Ovary (tissue), 9 donors: ENCODE data around the gene CFAP100. TPM values are rescaled to one million over a fixed set of nuclear protein-coding genes. Genes with fewer than 3 reads are reported as not detected.

Experiments
- DNase-seq, 5 donors: peaks; one replicate each; pipeline ENCODE4 v3.0.0-alpha.2; 2019 to 2020
- H3K27ac ChIP-seq, 2 donors: fragments of 200-600 bp; one replicate each; pipeline versions ENCODE4 v1.5.1 to v1.8.0; 2019 to 2022
- H3K27me3 ChIP-seq: fragments of 200-600 bp; one replicate; pipeline ENCODE4 v1.8.0; 2022
- H3K36me3 ChIP-seq: fragments of 200-600 bp; sonication (generic); one replicate; pipeline ENCODE4 v1.5.1; 2019
- H3K4me1 ChIP-seq: one replicate; pipeline ENCODE4 v1.8.1; 2013; ENCODE audit warnings: mild to moderate bottlenecking, moderate library complexity; ENCODE audit not compliant: insufficient read depth
- H3K4me3 ChIP-seq: fragments of 200-600 bp; sonication (generic); one replicate; pipeline ENCODE4 v1.5.1; 2017
- H3K9me3 ChIP-seq, 2 donors: fragments of 200-600 bp in 1 of 2; sonication (generic) in 1 of 2; one replicate each; pipeline versions ENCODE4 v1.5.1 to v1.8.1; 2013 to 2019; ENCODE audit warnings: mild to moderate bottlenecking in 1 of 2, moderate library complexity in 1 of 2
- CTCF ChIP-seq, 3 donors: fragments of 450-650 bp in 2 of 3; fragments of 200-600 bp in 1 of 3; IDR thresholded peaks; one replicate each; pipeline versions ENCODE4 v1.5.1 to v1.8.0; 2016 to 2022; ENCODE audit warnings: antibody characterized with exemption in 3 of 3, mild to moderate bottlenecking in 1 of 3
- EP300 ChIP-seq: sonication (generic); formaldehyde crosslinking; IDR thresholded peaks from one replicate; pipeline ENCODE4 v1.6.1; 2017; ENCODE audit warnings: antibody characterized with exemption
- POLR2A ChIP-seq: fragments of 450-650 bp; IDR thresholded peaks from one replicate; pipeline ENCODE4 v1.6.1; 2017; ENCODE audit warnings: antibody characterized with exemption, mild to moderate bottlenecking, moderate library complexity
- WGBS, 3 donors: extraction: QIAGEN DNeasy Blood & Tissue Kit in 1 of 3; methylation state at CpG; one replicate each; pipeline versions ENCODE4 v1.1.5 to v1.1.7; 2013 to 2017; 5-methylcytosine and 5-hydroxymethylcytosine counted together
- intact Hi-C, 4 donors: fragments of 100-400 bp; cut with DNase I; formaldehyde crosslinking; loops; one replicate each; pipeline versions ENCODE4 v1.11.0 to v1.15.1; 2022 to 2023
- polyA plus RNA-seq, 2 donors: library from polyadenylated mRNA; stranded (reverse); fragments of 200-250 nt in 1 of 2; fragments of 350-450 nt in 1 of 2; fragmentation: Illumina TruSeq in 1 of 2; extraction: RNeasy Lipid Tissue Mini Kit (QIAGEN cat#74804) in 1 of 2; gene quantifications; one replicate each; pipeline ENCODE4 v1.2.3, GENCODE V29; 2013 to 2014
- total RNA-seq, 7 donors: library from RNA; depleted of rRNA in 2 of 7; stranded (reverse); fragments of >200 nt in 2 of 7; fragmentation: NEBNext Ultra II Directional in 3 of 7; extraction: Animal tissue kit (Norgen Biotek cat#: 25700) in 3 of 7; gene quantifications; one replicate each; pipeline versions ENCODE4 v1.1.0 to v1.2.4, GENCODE V29; 2016 to 2023
- donor health status: DM: no; HTN: no; CAD: no; lungs with moderate emphysema.
- donor health status: DM: no; HTN: no; CAD: no.
- donor health status: Bipolar disorder and iron deficiency.
- donor health status: DM: yes; HTN: yes; CAD: no.
- donor health status: DM: no; HTN: no; CAD: no.
- donor health status: DM: yes; HTN: yes; CAD: no.

CFAP100 gene
- total and polyA plus RNA-seq, 9 donors: 0.06 to 21.3 (median 1.6) TPM; not detected in 3

GRCh38 chr3:126414406-126414805 is 19.7 kb downstream of the CFAP100 start:
- Histone ChIP-seq H3K4me1 (no peaks in the 10 kb centered on the region), H3K27me3 (no peaks in the 10 kb centered on the region), H3K27ac (no peak overlapping the region), H3K9me3 (no peaks in the 10 kb centered on the region), H3K4me3 (no peak overlapping the region), H3K36me3 (no peaks in the 10 kb centered on the region)
- peak in 1 of 5 donors; percentile 4 for DNase-seq
- 85 to 87% (median 86%) methylated on average over 11 of the region's 11 CpGs for WGBS, 3 donors
- no peak for TF ChIP-seq POLR2A
- TF ChIP-seq CTCF (IDR thresholded peaks at IDR 0.05): no peak
- TF ChIP-seq EP300: no peak
- intact Hi-C loops: no loop called here

- DNase-seq: peak in 1 of 5 donors; percentile 8
- Histone ChIP-seq H3K9me3 (no peaks in the 10 kb centered on the region), H3K36me3 (no peaks in the 10 kb centered on the region), H3K4me3 (no peak overlapping the region), H3K27me3 (no peaks in the 10 kb centered on the region), H3K27ac (no peak overlapping the region), H3K4me1 (no peaks in the 10 kb centered on the region)
- TF ChIP-seq POLR2A (no peak), EP300 (no peak), CTCF (IDR thresholded peaks at IDR 0.05) (no peak)
- intact Hi-C loops: no loop called here
- 81 to 86% (median 84%) methylated on average over 12 of the region's 12 CpGs for WGBS, 3 donors
Observed at GRCh38 chr3:126414961-126415660, 20.4 kb downstream of the CFAP100 start.

- 38 to 60% (median 48%) methylated on average over 48 to 61 of the region's 61 CpGs for WGBS, 3 donors
Observed at GRCh38 chr3:126415661-126416591, 21.2 kb downstream of the CFAP100 start.

More at GRCh38 chr3:126415661-126416591, 21.2 kb downstream of the CFAP100 start:
- no peak overlapping the region for H3K27ac ChIP-seq
- no peaks in the 10 kb centered on the region for H3K9me3 ChIP-seq
- H3K27me3 ChIP-seq: no peaks in the 10 kb centered on the region
- intact Hi-C loops: no loop called here
- H3K36me3 ChIP-seq: no peaks in the 10 kb centered on the region
- peak in 1 of 5 donors; percentile 6 for DNase-seq
- H3K4me1 ChIP-seq: no peaks in the 10 kb centered on the region
- TF ChIP-seq EP300 (no peak), CTCF (IDR thresholded peaks at IDR 0.05) (no peak), POLR2A (no peak)
- H3K4me3 ChIP-seq: no peak overlapping the region
